ENCODE data around the gene OARD1.

GRCh38 chr6:41022294-41022693, 49.9 kb downstream of the OARD1 start:
- TF ChIP-seq CTCF (conservative IDR thresholded peaks at IDR 0.05; ENCODE audit: low read depth, low read length) (no peak), EZH2 (IDR thresholded peaks at IDR 0.05; ENCODE audit: low read length, unreplicated experiment) (no peak), EZH2phosphoT487 (IDR thresholded peaks at IDR 0.05; ENCODE audit: borderline replicate concordance, low read length) (no peak)
